Endothelial cell of umbilical vein (primary cell): ENCODE data around the gene KCNMB2. TPM values are rescaled to one million over a fixed set of nuclear protein-coding genes. Genes with fewer than 3 reads are reported as not detected.

ENCODE experiments used
- BruUV-seq: library from RNA; stranded (reverse); fragments of 400-500 nt; replicated peaks from 2 replicates; lab custom pipeline; 2021; lab: Mats Ljungman, UMichigan
- CTCF ChIA-PET: fragments of 300-600, 350-600 bp; sonication (Branson Sonifier 250); formaldehyde crosslinking; loops from one replicate; lab custom pipeline; 2021; ENCODE audit warnings: antibody characterized with exemption, inconsistent platforms; lab: Charles Lee
- POLR2A ChIA-PET: fragments of 300-600, 350-600 bp; sonication (Branson Sonifier 250); formaldehyde crosslinking; loops from one replicate; lab custom pipeline; 2021; ENCODE audit warnings: antibody characterized with exemption, inconsistent platforms; lab: Charles Lee
- DNase-seq: peaks from one replicate; pipeline ENCODE4 v3.0.0-alpha.2; 2011; ENCODE audit warnings: low read depth, low spot score
- FAIRE-seq: peaks from 2 replicates; lab custom pipeline; 2011; peaks lifted over from hg19 to GRCh38; lab: Jason Lieb, UNC
- H2AFZ ChIP-seq: 2 replicates; pipeline ENCODE4 v1.6.0; 2012; ENCODE audit warnings: low read depth, low read length, control low read depth, inconsistent platforms
- H3K27ac ChIP-seq: 2 replicates; pipeline ENCODE4 v1.5.1; 2011; ENCODE audit warnings: low read depth, mild to moderate bottlenecking, control low read depth, low read length, moderate library complexity; ENCODE audit not compliant: insufficient read depth
- H3K27me3 ChIP-seq, 2 experiments: 2 replicates each; pipeline versions ENCODE4 v1.6.0 to v1.6.1; 2011; ENCODE audit warnings: low read length in 2 of 2, mixed read lengths in 1 of 2; ENCODE audit not compliant: control insufficient read depth in 2 of 2, insufficient read depth in 2 of 2
- H3K36me3 ChIP-seq, 2 experiments: 2 replicates in 1 of 2; 3 replicates in 1 of 2; pipeline ENCODE4 v1.5.1; 2011; ENCODE audit warnings: low read length in 2 of 2, mild to moderate bottlenecking in 1 of 2, moderate library complexity in 1 of 2; ENCODE audit not compliant: control insufficient read depth in 2 of 2, insufficient read depth in 2 of 2; ENCODE audit errors: extremely low read depth in 1 of 2
- H3K4me1 ChIP-seq: 3 replicates; pipeline ENCODE4 v1.5.1; 2011; ENCODE audit warnings: mild to moderate bottlenecking, low read length; ENCODE audit not compliant: control insufficient read depth, insufficient read depth; ENCODE audit errors: extremely low read depth
- H3K4me2 ChIP-seq: 2 replicates; pipeline ENCODE4 v1.6.1; 2011; ENCODE audit warnings: low read length, control low read depth, mixed read lengths; ENCODE audit not compliant: insufficient read depth
- H3K4me3 ChIP-seq, 3 experiments: fragments of 200-600 bp in 1 of 3; sonication (generic), shearing (Covaris generic) in 1 of 3; replicated peaks in 1 of 3; 2 replicates each; pipeline ENCODE4 v1.5.1; 2011 to 2016; ENCODE audit warnings: control low read depth in 3 of 3, low read length in 3 of 3, mild to moderate bottlenecking in 2 of 3, inconsistent platforms in 1 of 3, low read depth in 1 of 3, moderate library complexity in 1 of 3; ENCODE audit not compliant: insufficient read depth in 1 of 3
- H3K79me2 ChIP-seq: 2 replicates; pipeline ENCODE4 v1.6.0; 2012; ENCODE audit warnings: low read length, inconsistent platforms; ENCODE audit not compliant: control insufficient read depth, insufficient read depth
- H3K9ac ChIP-seq: replicated peaks from 2 replicates; pipeline ENCODE3; 2011; ENCODE audit warnings: low read length, control low read depth; ENCODE audit not compliant: insufficient read depth; ENCODE audit errors: extremely low read depth
- H3K9me1 ChIP-seq: replicated peaks from 3 replicates; pipeline ENCODE4 v1.6.0; 2011; ENCODE audit warnings: mild to moderate bottlenecking, low read length; ENCODE audit not compliant: control insufficient read depth, insufficient read depth; ENCODE audit errors: extremely low read depth
- H3K9me3 ChIP-seq: replicated peaks from 2 replicates; pipeline ENCODE4 v1.5.1; 2012; ENCODE audit warnings: low read length, inconsistent platforms; ENCODE audit not compliant: control insufficient read depth, insufficient read depth
- H4K20me1 ChIP-seq: replicated peaks from 2 replicates; pipeline ENCODE3; 2011; ENCODE audit warnings: mild to moderate bottlenecking, low read length; ENCODE audit not compliant: control insufficient read depth, insufficient read depth; ENCODE audit errors: extremely low read depth
- CTCF ChIP-seq, 2 donors: IDR thresholded peaks; 1 replicate in 1 of 2; 2 replicates in 1 of 2; pipeline ENCODE4 v1.5.1; 2011; ENCODE audit warnings: low read length in 2 of 2, mild to moderate bottlenecking in 2 of 2, moderate library complexity in 2 of 2, control low read depth in 1 of 2, inconsistent platforms in 1 of 2, low read depth in 1 of 2; ENCODE audit not compliant: insufficient read depth in 1 of 2; ENCODE audit errors: extremely low read depth in 1 of 2
- EZH2 ChIP-seq: IDR thresholded peaks from 2 replicates; pipeline ENCODE4 v1.6.1; 2012; ENCODE audit warnings: borderline replicate concordance, low read depth, mild to moderate bottlenecking, moderate library complexity, low read length, inconsistent platforms; ENCODE audit not compliant: severe bottlenecking
- FOS ChIP-seq: IDR thresholded peaks from 2 replicates; pipeline ENCODE4 v1.6.1; 2011; ENCODE audit warnings: mild to moderate bottlenecking, low read length, moderate library complexity, borderline replicate concordance; ENCODE audit not compliant: insufficient read depth
- GATA2 ChIP-seq: IDR thresholded peaks from 2 replicates; pipeline ENCODE4 v1.7.0; 2011; ENCODE audit warnings: low read depth, mild to moderate bottlenecking, moderate library complexity, mixed read lengths, low read length; ENCODE audit not compliant: insufficient read length, insufficient read depth
- JUN ChIP-seq: IDR thresholded peaks from 2 replicates; pipeline ENCODE4 v1.6.1; 2011; ENCODE audit warnings: borderline replicate concordance, low read depth; ENCODE audit not compliant: insufficient read length, insufficient read depth
- MAX ChIP-seq: IDR thresholded peaks from 2 replicates; pipeline ENCODE4 v1.6.1; 2011; ENCODE audit not compliant: insufficient read depth, insufficient read length
- MYC ChIP-seq: IDR thresholded peaks from one replicate; pipeline ENCODE4 v1.6.1; 2011; ENCODE audit warnings: mild to moderate bottlenecking, low read depth, low read length
- POLR2A ChIP-seq: IDR thresholded peaks from 2 replicates; pipeline ENCODE4 v1.6.1; 2012; ENCODE audit warnings: low read depth, mild to moderate bottlenecking, control low read depth, low read length
- POLR2AphosphoS5 ChIP-seq: IDR thresholded peaks from 2 replicates; pipeline ENCODE4 v1.6.1; 2012; ENCODE audit warnings: low read depth, mild to moderate bottlenecking, control low read depth, low read length, moderate library complexity; ENCODE audit not compliant: insufficient read depth
- dilution Hi-C: fragments of 300-500 bp; cut with MboI; formaldehyde crosslinking; loops from one replicate; pipeline ENCODE4 v1.15.0; 2019; ENCODE audit warnings: low sequenced_read_pairs; ENCODE audit not compliant: extremely low pct_ligation_motif_present
- intact Hi-C: fragments of 100-400 bp; cut with micrococcal nuclease; formaldehyde crosslinking; loops from one replicate; pipeline ENCODE4 v1.10.0; 2022
- polyA plus RNA-seq, 4 experiments: library from polyadenylated mRNA; depleted of rRNA in 3 of 4; stranded (reverse) in 3 of 4; unstranded in 1 of 4; fragments of >200 nt; gene quantifications; 2 replicates each; pipeline versions ENCODE4 v1.2.1 to v1.2.3, GENCODE V29; 2011 to 2012; ENCODE audit warnings: missing spikeins in 1 of 4
- total RNA-seq: library from RNA; stranded (reverse); gene quantifications from 2 replicates; pipeline ENCODE4 v1.2.3, GENCODE V29; 2021

Gene KCNMB2
- total and polyA plus RNA-seq, 2 donors (not counting 3 experiments of a cell fraction or from before 2014, with no cell fraction given): not detected

- ChIA-PET POLR2A (no interaction called here), CTCF (no interaction called here)
- H3K9ac ChIP-seq: no peak overlapping the region
- H3K27me3 ChIP-seq: no peaks in the 10 kb centered on the region
- no peak overlapping the region for H3K4me2 ChIP-seq
- no TSS peak for BruUV-seq
- H3K4me3 ChIP-seq: no peak overlapping the region
- no peaks in the 10 kb centered on the region for H3K36me3 ChIP-seq
- H3K79me2 ChIP-seq: no peaks in the 10 kb centered on the region
- no peaks in the 10 kb centered on the region for H3K9me1 ChIP-seq
- no peak for FAIRE-seq
- H4K20me1 ChIP-seq: no peaks in the 10 kb centered on the region
- no peak for DNase-seq
- no peak overlapping the region for H3K27ac ChIP-seq
- no peak overlapping the region for H2AFZ ChIP-seq
- H3K9me3 ChIP-seq: no peaks in the 10 kb centered on the region
- TF ChIP-seq FOS: no peak
- TF ChIP-seq CTCF (IDR thresholded peaks at IDR 0.05; ENCODE audit: extremely low read depth in 1 of 2, insufficient read depth in 1 of 2, low read depth in 1 of 2, low read length in 2 of 2): no peak
- no peak for TF ChIP-seq JUN
- TF ChIP-seq MYC: no peak
- no peak for TF ChIP-seq MAX
- TF ChIP-seq POLR2A: no peak
- TF ChIP-seq EZH2: no peak
- no peak for TF ChIP-seq POLR2AphosphoS5
- TF ChIP-seq GATA2: no peak
- H3K4me1 ChIP-seq: no peaks in the 10 kb centered on the region
- intact Hi-C loops: no loop called here
- dilution Hi-C loops: no loop called here
Observed at GRCh38 chr3:178680489-178680888, 144.3 kb downstream of the KCNMB2 start.
